HG03457 (cell line): ENCODE measurements around the gene RGMB.

Source experiments
- ATAC-seq: cut with Tn5 transposase; IDR thresholded peaks from one replicate; pipeline ENCODE4 v1.9.1; 2021; ENCODE audit warnings: moderate number of reproducible peaks; ENCODE audit not compliant: unreplicated experiment

The RGMB gene

GRCh38 chr5:98816582-98817222 is 43.2 kb downstream of the RGMB start:
- ATAC-seq: no peak

DNA sequence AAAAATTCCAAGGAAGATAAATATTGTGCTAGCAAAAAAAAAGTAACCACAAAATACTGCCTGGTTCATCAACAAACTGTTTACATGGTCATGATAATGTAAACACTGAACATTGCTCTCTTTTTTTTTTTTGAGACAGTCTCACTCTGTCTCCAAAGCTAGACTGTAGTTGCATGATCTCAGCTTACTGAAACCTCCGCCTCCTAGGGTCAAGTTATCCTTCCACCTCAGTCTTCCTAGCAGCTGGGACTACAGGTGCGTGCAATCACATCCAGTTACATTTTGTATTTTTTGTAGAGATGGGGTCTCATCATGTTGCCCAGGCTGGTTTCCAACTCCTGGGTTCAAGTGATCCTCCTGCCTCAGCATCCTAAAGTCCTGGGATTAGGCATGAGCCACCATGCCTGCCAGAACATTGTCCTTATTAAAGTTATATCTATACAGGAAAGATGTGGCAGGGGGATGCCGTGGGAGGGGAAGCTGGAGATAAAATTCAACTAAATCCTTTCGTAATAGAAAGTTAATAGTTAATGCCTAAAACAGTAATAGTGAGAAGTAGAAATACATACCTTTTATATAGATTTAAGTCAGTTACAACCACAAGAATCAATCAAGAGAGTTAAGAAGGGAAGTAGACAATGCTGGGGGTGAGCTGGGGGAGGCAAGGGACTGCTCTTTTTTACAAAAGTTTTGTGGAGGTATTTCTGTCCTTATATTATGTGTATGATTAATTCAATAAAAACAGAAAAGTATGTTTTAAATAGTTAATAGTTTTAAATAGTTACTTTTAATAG is 52.3 kb downstream of the RGMB start:
- ATAC-seq: no peak

- ATAC-seq: no peak
Measured at GRCh38 chr5:98827161-98827560, 53.7 kb downstream of the RGMB start.

- ATAC-seq: no peak
Measured at GRCh38 chr5:98827588-98828284, 54.3 kb downstream of the RGMB start.

DNA sequence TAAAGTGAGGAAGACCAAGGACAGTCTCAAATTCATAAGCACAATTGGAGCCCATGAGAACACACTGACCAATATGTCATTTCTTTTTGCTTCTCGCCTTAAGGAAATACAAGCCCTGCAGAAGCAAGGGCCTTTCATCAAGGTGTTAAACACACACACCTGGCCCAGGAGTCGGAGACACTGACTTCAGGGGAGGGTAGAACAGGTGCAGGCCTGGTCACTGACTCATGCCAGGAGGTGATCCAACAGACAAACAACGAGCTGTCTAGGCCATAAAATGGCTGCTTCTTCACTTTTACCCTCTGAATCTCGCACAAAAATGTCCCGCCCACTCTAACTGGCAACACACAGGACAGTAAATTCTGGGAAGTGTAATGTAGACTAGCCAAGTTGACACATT is 62.7 kb downstream of the RGMB start:
- ATAC-seq: no peak

DNA sequence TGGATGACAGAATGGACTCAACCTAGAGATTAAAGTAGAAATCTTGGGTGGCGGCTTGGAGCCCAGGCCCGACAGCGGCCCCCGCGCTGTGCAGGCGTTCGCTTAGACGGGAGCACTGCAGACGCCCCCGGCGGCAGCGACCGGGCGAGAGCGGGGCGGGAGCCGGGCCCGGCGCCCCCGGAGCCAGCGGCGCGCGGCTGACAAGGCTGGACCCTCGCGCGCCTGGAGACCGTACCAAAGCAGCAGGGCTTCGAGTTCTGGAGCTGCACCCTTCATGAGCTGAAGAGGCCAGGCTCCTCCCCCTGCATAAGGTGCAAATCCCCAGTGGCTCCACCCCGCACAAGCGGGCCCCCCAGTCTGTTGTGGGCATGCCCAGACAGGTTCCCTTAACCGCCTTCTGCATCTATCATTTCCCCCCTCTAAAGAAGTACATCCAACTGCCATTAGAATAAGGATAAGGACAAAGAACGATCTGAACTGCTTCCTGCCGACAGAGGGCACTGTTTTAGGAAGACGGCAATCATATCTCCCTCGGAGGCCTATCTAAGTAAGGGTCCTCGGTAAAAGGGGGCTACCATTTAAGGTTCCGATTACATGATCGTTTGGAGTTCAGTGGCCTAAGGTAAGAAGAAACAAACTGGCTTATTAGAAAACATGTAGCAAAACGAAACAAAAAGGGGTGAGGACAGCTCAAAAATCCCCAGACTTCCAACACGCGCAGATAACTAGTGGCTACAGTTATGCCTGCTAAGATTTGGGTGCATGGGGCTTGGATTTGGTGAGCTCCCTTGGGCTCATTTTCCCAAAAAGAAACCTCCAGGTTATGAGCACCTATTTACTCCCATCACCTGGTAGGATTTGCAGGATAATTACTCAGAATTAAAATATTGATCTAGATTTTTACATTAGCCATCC is 66.3 kb downstream of the RGMB start:
- no peak for ATAC-seq

- no peak for ATAC-seq
Measured at GRCh38 chr5:98840946-98841345, 67.5 kb downstream of the RGMB start.

DNA sequence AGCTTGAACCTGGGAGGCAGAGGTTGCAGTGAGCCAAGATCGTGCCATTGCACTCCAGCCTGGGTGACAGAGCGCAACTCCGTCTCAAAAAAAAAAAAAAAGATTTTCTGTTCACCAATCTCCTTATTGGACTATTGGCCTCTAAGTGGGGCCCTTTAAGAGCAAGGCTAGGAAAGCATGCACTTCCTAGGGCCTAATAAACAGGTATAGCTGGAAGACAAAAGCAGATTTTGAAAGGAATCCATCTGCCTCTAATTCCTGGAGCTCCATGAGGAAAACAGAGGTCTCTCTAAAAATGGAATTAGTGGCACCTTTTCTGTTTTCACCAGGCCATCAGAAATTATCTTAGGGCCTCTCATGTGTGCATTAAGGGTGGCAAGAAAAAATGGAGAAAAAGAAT is 70.0 kb downstream of the RGMB start:
- no peak for ATAC-seq

- ATAC-seq: no peak
Measured at GRCh38 chr5:98844865-98845264, 71.4 kb downstream of the RGMB start.

GRCh38 chr5:98845878-98846277 is 72.4 kb downstream of the RGMB start:
- ATAC-seq: no peak
